SK-MEL-5 (cell line): ENCODE results near the gene ARHGEF17. TPM values are rescaled to one million over a fixed set of nuclear protein-coding genes. Genes with fewer than 3 reads are reported as not detected.

Experiments used
- DNase-seq: peaks from one replicate; pipeline ENCODE4 v3.0.0-alpha.2; 2016; ENCODE audit warnings: low read depth, low spot score
- in situ Hi-C: cut with HindIII; loops from 2 replicates; pipeline ENCODE4 v1.10.0; 2016; ENCODE audit warnings: low sequenced_read_pairs, high pct_unique_total_duplicates, low pct_unique_long_range_greater_than_20kb
- total RNA-seq: library from RNA; depleted of rRNA; stranded (reverse); fragments of >200 nt; shearing (Covaris generic); gene quantifications from 2 replicates; pipeline ENCODE4 v1.2.3, GENCODE V29; 2014

The ARHGEF17 gene
- total RNA-seq, 1 experiment from 2014 or later: 1.5 TPM

DNA sequence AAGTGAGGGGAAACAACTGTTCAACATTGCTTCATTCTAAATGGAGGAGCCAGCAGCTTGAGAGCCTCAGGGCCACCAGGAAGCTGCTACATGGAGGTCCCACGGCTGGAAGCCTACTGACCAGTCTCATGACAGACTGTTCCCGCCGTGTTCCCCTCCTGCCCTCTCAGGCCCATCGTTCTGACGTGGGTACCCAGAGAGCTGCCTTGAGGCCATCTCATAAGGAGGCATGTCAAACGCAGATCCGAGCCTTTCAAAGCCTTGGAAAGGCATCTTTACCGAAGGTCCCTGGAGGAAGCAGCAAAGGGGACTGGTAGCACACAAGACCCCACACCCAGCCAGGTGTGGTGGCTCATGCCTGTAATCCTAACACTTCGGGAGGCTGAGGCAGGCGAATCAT is 8.3 kb upstream of the ARHGEF17 start:
- DNase-seq: no peak
- in situ Hi-C loops: no loop called here

- peak; percentile 27 for DNase-seq
- in situ Hi-C loops: no loop called here
Observed at GRCh38 chr11:73306069-73306841, 1.8 kb upstream of the ARHGEF17 start.

GRCh38 chr11:73306977-73307322 is 1.1 kb upstream of the ARHGEF17 start:
- DNase-seq: no peak
- in situ Hi-C loops: no loop called here

GRCh38 chr11:73307323-73308002 is 613 bp upstream of the ARHGEF17 start:
- peak; percentile 99 for DNase-seq
- in situ Hi-C loops: no loop called here

DNA sequence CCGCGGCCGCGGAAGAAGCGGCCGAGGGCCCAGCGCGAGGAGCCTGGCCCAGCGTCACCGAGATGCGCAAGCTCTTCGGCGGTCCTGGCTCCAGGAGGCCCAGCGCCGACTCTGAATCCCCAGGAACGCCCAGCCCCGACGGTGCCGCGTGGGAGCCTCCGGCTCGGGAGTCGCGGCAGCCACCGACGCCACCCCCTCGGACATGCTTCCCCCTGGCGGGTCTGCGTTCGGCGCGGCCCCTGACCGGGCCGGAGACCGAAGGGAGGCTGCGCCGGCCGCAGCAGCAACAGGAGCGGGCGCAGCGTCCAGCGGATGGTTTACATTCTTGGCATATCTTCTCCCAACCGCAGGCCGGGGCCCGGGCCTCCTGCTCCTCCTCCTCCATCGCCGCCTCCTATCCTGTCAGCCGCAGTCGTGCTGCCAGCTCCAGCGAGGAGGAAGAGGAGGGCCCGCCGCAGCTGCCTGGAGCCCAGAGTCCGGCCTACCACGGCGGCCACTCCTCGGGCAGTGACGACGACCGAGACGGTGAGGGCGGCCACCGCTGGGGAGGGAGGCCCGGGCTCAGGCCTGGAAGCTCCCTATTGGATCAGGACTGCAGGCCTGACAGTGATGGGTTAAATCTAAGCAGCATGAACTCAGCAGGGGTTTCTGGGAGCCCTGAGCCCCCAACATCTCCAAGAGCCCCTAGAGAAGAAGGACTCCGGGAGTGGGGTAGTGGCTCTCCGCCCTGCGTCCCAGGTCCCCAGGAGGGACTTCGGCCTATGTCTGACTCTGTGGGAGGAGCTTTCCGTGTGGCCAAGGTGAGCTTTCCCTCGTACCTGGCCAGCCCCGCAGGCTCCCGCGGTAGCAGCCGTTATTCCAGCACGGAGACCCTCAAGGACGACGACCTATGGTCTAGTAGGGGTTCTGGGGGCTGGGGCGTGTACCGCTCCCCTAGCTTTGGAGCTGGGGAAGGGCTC is 1.2 kb downstream of the ARHGEF17 start:
- DNase-seq: peak; percentile 44
- in situ Hi-C loops: no loop called here

GRCh38 chr11:73310076-73310475 is 2.0 kb downstream of the ARHGEF17 start:
- DNase-seq: no peak
- in situ Hi-C loops: no loop called here

DNA sequence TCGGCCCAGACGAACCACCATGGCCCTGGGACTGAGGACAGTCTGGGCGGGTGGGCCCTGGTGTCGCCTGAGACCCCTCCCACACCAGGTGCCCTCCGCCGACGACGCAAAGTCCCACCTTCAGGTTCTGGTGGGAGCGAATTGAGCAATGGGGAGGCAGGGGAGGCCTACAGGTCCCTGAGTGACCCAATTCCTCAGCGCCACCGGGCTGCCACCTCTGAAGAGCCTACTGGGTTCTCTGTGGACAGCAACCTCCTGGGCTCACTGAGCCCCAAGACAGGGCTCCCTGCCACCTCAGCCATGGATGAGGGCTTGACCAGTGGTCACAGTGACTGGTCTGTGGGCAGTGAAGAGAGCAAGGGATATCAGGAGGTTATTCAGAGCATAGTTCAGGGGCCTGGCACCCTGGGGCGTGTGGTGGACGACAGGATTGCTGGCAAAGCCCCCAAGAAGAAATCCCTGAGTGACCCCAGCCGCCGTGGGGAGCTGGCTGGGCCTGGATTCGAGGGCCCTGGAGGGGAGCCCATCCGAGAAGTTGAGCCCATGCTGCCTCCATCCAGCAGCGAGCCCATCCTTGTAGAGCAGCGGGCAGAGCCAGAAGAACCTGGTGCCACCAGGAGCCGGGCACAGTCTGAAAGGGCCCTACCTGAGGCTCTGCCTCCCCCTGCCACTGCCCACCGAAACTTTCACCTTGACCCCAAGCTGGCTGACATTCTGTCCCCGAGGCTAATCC is 2.8 kb downstream of the ARHGEF17 start:
- in situ Hi-C loops: no loop called here

GRCh38 chr11:73311394-73311869 is 3.4 kb downstream of the ARHGEF17 start:
- no peak for DNase-seq
- in situ Hi-C loops: no loop called here

More for the DNA sequence above, 2.8 kb downstream of the ARHGEF17 start:
- no peak for DNase-seq

DNA sequence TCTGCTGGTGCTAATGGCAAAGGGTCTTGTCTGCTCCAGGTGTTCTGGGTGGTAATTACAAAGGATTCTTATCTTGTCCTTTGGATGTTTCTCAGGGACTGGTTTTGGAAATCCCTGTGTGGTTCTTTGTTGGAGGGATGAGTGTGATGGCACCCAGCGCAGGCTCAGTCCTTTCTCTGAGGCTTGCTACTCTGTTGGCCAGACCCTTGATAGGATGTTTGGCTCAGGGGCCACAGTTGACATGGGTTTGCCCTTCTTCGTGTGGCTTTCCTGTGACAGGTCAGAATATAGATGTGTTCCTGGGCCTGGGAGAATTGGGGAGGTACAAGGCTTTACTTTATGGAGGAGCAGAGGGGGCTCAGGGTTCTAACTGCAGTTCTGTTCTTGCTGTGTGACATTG is 4.0 kb downstream of the ARHGEF17 start:
- no peak for DNase-seq
- in situ Hi-C loops: no loop called here

- no peak for DNase-seq
- in situ Hi-C loops: no loop called here
Observed at GRCh38 chr11:73312851-73313327, 4.8 kb downstream of the ARHGEF17 start.

GRCh38 chr11:73313652-73314051 is 5.6 kb downstream of the ARHGEF17 start:
- peak; percentile 40 for DNase-seq
- in situ Hi-C loops: no loop called here

DNA sequence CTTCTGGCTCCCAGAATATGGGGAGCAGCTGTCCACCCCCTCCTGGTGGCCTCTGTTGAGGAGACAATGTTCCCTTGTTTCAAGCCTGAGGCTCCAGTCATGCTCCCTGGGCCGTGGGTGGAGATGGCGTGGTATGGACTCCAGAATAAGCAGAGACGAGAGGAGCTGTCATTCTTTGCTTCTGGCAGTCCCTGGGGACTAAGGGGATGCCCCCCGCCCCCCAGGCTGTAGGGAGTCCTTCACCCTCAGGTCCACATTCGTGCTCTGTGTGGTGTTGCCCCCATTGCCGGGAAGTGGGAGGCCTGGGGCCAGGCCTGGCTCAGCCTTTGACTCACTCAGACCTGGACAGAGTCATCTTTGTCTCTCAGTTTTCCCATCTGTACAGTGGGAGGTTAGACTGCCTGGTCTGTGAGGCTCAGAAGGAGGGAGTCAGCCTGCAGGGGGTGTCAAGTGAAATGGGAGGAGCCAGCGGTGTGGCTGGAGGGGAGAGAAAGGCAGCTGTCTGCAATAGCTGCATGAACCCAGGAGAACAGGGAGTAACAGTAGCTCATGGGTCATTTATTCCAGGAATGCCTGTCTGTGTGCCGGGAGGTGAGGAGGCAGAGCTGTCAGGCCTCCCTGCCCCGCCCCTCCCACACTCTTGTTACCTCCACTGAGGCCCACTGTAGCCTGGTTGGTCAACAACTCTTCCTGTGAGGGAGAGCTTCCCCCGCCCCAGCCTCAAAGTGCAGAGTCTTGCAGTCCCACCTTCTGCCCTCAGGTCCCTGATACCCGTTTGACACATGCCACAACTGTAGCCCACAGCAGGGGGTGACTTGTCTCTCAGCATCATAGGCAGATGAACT is 6.3 kb downstream of the ARHGEF17 start:
- DNase-seq: peak; percentile 86
- in situ Hi-C loops: no loop called here

GRCh38 chr11:73315293-73316020 is 7.4 kb downstream of the ARHGEF17 start:
- in situ Hi-C loops: no loop called here

GRCh38 chr11:73316422-73316821 is 8.3 kb downstream of the ARHGEF17 start:
- in situ Hi-C loops: no loop called here
- DNase-seq: no peak

More at GRCh38 chr11:73315293-73316020, 7.4 kb downstream of the ARHGEF17 start:
- DNase-seq: no peak

DNA sequence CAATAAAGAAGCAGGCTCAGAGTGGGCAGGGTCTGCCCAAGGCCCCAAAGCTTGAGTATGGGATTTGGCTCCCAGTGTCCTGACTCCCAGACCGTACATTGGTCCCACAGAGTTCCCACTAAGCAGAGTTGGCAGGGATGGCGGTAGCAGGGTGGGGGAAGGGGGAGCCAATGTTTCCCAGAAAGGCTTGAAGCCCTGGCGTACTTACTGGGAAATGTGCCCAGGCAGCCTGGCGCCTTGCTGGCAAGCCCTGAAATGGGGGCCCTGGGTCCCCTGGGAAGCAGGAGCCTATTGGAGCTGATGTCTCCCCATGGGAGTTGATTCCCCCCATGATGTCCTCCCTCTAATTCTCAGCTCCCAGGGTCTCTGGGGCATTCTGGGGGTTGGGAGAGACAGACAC is 9.3 kb downstream of the ARHGEF17 start:
- DNase-seq: no peak

GRCh38 chr11:73317803-73318202 is 9.7 kb downstream of the ARHGEF17 start:
- in situ Hi-C loops: no loop called here
- no peak for DNase-seq

More for the DNA sequence above, 9.3 kb downstream of the ARHGEF17 start:
- in situ Hi-C loops: no loop called here
